HT1080 (cell line): ENCODE measurements around the gene PPFIA1. TPM values are rescaled to one million over a fixed set of nuclear protein-coding genes. Genes with fewer than 3 reads are reported as not detected.
A peak's percentile ranks its signal among the peaks of the same experiment; 100 is the strongest.

ENCODE experiments used
- DNase-seq: peaks from one replicate; pipeline ENCODE4 v3.0.0-alpha.2; 2015; ENCODE audit warnings: low read depth
- total RNA-seq: library from RNA; depleted of rRNA; stranded (reverse); fragments of >200 nt; shearing (Covaris generic); gene quantifications from 2 replicates; pipeline ENCODE4 v1.2.3, GENCODE V29; 2014

Gene PPFIA1
- total RNA-seq, 1 experiment from 2014 or later = 27.7 TPM

GRCh38 chr11:70411713-70412452 is 141.4 kb downstream of the PPFIA1 start:
- no peak for DNase-seq

- DNase-seq = no peak
These were observed 142.7 kb downstream of the PPFIA1 start for GRCh38 chr11:70413151-70413550.

- no peak for DNase-seq
These were observed 144.0 kb downstream of the PPFIA1 start for GRCh38 chr11:70414341-70415100.

- DNase-seq = no peak
These were observed 144.7 kb downstream of the PPFIA1 start for GRCh38 chr11:70415191-70415590.

- no peak for DNase-seq
These were observed 145.3 kb downstream of the PPFIA1 start for GRCh38 chr11:70415642-70416395.

GRCh38 chr11:70416881-70417280 is 146.4 kb downstream of the PPFIA1 start:
- no peak for DNase-seq

GRCh38 chr11:70418130-70418529 is 147.6 kb downstream of the PPFIA1 start:
- no peak for DNase-seq

- DNase-seq = no peak
These were observed 149.0 kb downstream of the PPFIA1 start for GRCh38 chr11:70419307-70420007.

- peak; percentile 93 for DNase-seq
These were observed 149.5 kb downstream of the PPFIA1 start for GRCh38 chr11:70420008-70420464.

GRCh38 chr11:70420496-70420895 is 150.0 kb downstream of the PPFIA1 start:
- no peak for DNase-seq

- no peak for DNase-seq
These were observed 150.6 kb downstream of the PPFIA1 start for GRCh38 chr11:70421123-70421522.

GRCh38 chr11:70422692-70423522 is 152.4 kb downstream of the PPFIA1 start:
- DNase-seq = no peak

- peak; percentile 97 for DNase-seq
These were observed 153.3 kb downstream of the PPFIA1 start for GRCh38 chr11:70423523-70424505.

- DNase-seq = no peak
These were observed 154.4 kb downstream of the PPFIA1 start for GRCh38 chr11:70424765-70425344.

- DNase-seq = no peak
These were observed 156.9 kb downstream of the PPFIA1 start for GRCh38 chr11:70427436-70427835.

GRCh38 chr11:70428701-70429427 is 158.4 kb downstream of the PPFIA1 start:
- no peak for DNase-seq

GRCh38 chr11:70429428-70429705 is 158.9 kb downstream of the PPFIA1 start:
- no peak for DNase-seq
